ENCODE results near the gene PRKG1. TPM values are rescaled to one million over a fixed set of nuclear protein-coding genes. Genes with fewer than 3 reads are reported as not detected.

The PRKG1 gene
- total and polyA plus RNA-seq, 2 of the 8 experiments (the other 6 are each of a cell fraction or from before 2014, with no cell fraction given) = 4.2 to 15.2 TPM

GRCh38 chr10:51643734-51644133, 569.4 kb downstream of the PRKG1 start:
- H3K4ac ChIP-seq (replicated peaks; ENCODE audit: insufficient read length, low read depth, low read length) = no peak overlapping the region
- ChIA-PET CTCF (ENCODE audit: partially characterized antibody) (interaction anchor here (1.8 kb wide), 1 partner anchor 7 kb away, joined by 6 read pairs; no protein-coding TSS in a partner anchor), POLR2A (ENCODE audit: partially characterized antibody) (no interaction called here)
- H3K27ac ChIP-seq (ENCODE audit: low read depth, low read length) = no peak overlapping the region
- no peaks in the 10 kb centered on the region for H4K20me1 ChIP-seq (replicated peaks in 1 of 2; ENCODE audit: control insufficient read depth in 1 of 2, insufficient read depth in 2 of 2, low read length in 2 of 2)
- no peaks in the 10 kb centered on the region for H3K79me2 ChIP-seq (ENCODE audit: control insufficient read depth in 1 of 2, insufficient read depth in 2 of 2, low read length in 2 of 2)
- no peak overlapping the region for H2BK5ac ChIP-seq (ENCODE audit: low read depth, low read length)
- no peak overlapping the region for H4K91ac ChIP-seq (replicated peaks; ENCODE audit: insufficient read length, low read length)
- DNase-seq (ENCODE audit: low read depth in 1 of 2, low spot score in 2 of 2) (no peak), FAIRE-seq (peak; percentile 45)
- H3K18ac ChIP-seq (ENCODE audit: extremely low read depth, low read length) = no peak overlapping the region
- TF ChIP-seq HDAC6 (IDR thresholded peaks at IDR 0.05; ENCODE audit: low read depth, low read length) = no peak
- TF ChIP-seq HDAC2 (IDR thresholded peaks at IDR 0.05; ENCODE audit: borderline replicate concordance in 1 of 2, low read depth in 2 of 2, low read length in 2 of 2) = no peak
- TF ChIP-seq SUZ12 (IDR thresholded peaks at IDR 0.05; ENCODE audit: low read length) = no peak
- no peak for TF ChIP-seq RNF2 (IDR thresholded peaks at IDR 0.05; ENCODE audit: borderline replicate concordance, low read depth, low read length, missing control alignments, poor library complexity, severe bottlenecking)
- TF ChIP-seq SIX5 (IDR thresholded peaks at IDR 0.05; ENCODE audit: low read depth, low read length) = no peak
- TF ChIP-seq FOSL1 (IDR thresholded peaks at IDR 0.05; ENCODE audit: insufficient read depth, low read depth, low read length) = no peak
- no peak overlapping the region for H3K14ac ChIP-seq (ENCODE audit: insufficient read length)
- H3K36me3 ChIP-seq (ENCODE audit: control insufficient read depth in 2 of 4, insufficient read depth in 4 of 4, low read length in 3 of 4) = no peaks in the 10 kb centered on the region
- 91 to 100% methylated on average over 1 to 3 of the region's 3 CpGs for WGBS, 2 experiments (ENCODE audit: extremely low coverage in 1 of 2, insufficient coverage in 1 of 2, insufficient read length in 1 of 2, insufficient replicate concordance in 2 of 2, low coverage in 1 of 2, low lambda C conversion rate in 2 of 2, missing lambda C conversion rate in 1 of 2)
- H3K27me3 ChIP-seq (replicated peaks in 1 of 4; ENCODE audit: control insufficient read depth in 3 of 4, extremely low read depth in 1 of 4, insufficient read depth in 3 of 4, low read length in 3 of 4) = no peaks in the 10 kb centered on the region
- no peak overlapping the region for H4K5ac ChIP-seq (ENCODE audit: insufficient read length, low read depth, low read length)
- H4K8ac ChIP-seq (ENCODE audit: extremely low read depth, insufficient read depth, low read length) = no peak overlapping the region
- no peak overlapping the region for H2BK15ac ChIP-seq (ENCODE audit: low read length)
- no peaks in the 10 kb centered on the region for H3K23me2 ChIP-seq (ENCODE audit: low read depth, low read length)
- no peaks in the 10 kb centered on the region for H3K9me3 ChIP-seq (ENCODE audit: insufficient read depth in 2 of 2, low read depth in 1 of 2, low read length in 1 of 2)
- no peak overlapping the region for H2BK120ac ChIP-seq (replicated peaks; ENCODE audit: low read depth, low read length)
- no peak overlapping the region for H3K9ac ChIP-seq (replicated peaks in 1 of 4; ENCODE audit: extremely low read depth in 1 of 4, low read depth in 3 of 4, low read length in 3 of 4)
- H3K23ac ChIP-seq (ENCODE audit: insufficient read length) = no peak overlapping the region
- no peak overlapping the region for H3K56ac ChIP-seq (replicated peaks; ENCODE audit: insufficient read length, low read depth, low read length)
- no peak overlapping the region for H3K4me2 ChIP-seq (ENCODE audit: insufficient read depth in 1 of 2, low read depth in 2 of 2, low read length in 2 of 2)
- no peak overlapping the region for H2AK5ac ChIP-seq (ENCODE audit: low read depth, low read length)
- no peaks in the 10 kb centered on the region for H3K4me1 ChIP-seq (replicated peaks in 1 of 4; ENCODE audit: control insufficient read depth in 3 of 4, insufficient read depth in 4 of 4, low read length in 3 of 4)
- H2BK20ac ChIP-seq (ENCODE audit: low read length) = no peak overlapping the region
- no peak overlapping the region for H2AFZ ChIP-seq (ENCODE audit: low read length)
- H3K79me1 ChIP-seq (ENCODE audit: low read depth, low read length) = no peaks in the 10 kb centered on the region
- H3K4me3 ChIP-seq (ENCODE audit: extremely low read depth in 1 of 4, insufficient read depth in 2 of 4, low read depth in 3 of 4, low read length in 4 of 4) = no peak overlapping the region
- H2BK12ac ChIP-seq (ENCODE audit: low read depth, low read length) = no peak overlapping the region

Measured in H1 (cell line).